ENCODE data around the gene ZNF814.
"Not testable (repeated sequence)": the region's sequence is repeated elsewhere in the genome, so short reads cannot be mapped to it uniquely, and the experiment has no call there.

The ZNF814 gene

GRCh38 chr19:57854117-57854516 lies 34.7 kb downstream of the ZNF814 start:
- not testable (repeated sequence) for DNase-seq

GRCh38 chr19:57851812-57852603 lies 36.8 kb downstream of the ZNF814 start:
- not testable (repeated sequence) for DNase-seq

- DNase-seq = peak; percentile 48
These were observed 38.3 kb downstream of the ZNF814 start for GRCh38 chr19:57850553-57851017.

GRCh38 chr19:57849666-57850473 lies 39.0 kb downstream of the ZNF814 start, which contains the start of gene ZNF587:
ZNF587 (plus strand) TSS chr19:57849859; CDS start chr19:57850039, 180 bp downstream.
- peak; percentile 84 for DNase-seq

- DNase-seq = not testable (repeated sequence)
These were observed 39.6 kb downstream of the ZNF814 start for GRCh38 chr19:57849162-57849665.

GRCh38 chr19:57847164-57847563 lies 41.7 kb downstream of the ZNF814 start:
- not testable (repeated sequence) for DNase-seq

- no peak for DNase-seq
These were observed 47.6 kb downstream of the ZNF814 start for GRCh38 chr19:57841122-57841763.

GRCh38 chr19:57838622-57839191 lies 50.1 kb downstream of the ZNF814 start:
- DNase-seq = not testable (repeated sequence)

- DNase-seq = not testable (repeated sequence)
These were observed 51.8 kb downstream of the ZNF814 start for GRCh38 chr19:57836991-57837390.

GRCh38 chr19:57830071-57830602 lies 58.7 kb downstream of the ZNF814 start, which contains the start of gene ZNF587B:
ZNF587B (plus strand) TSS chr19:57830299; CDS start chr19:57830529, 230 bp downstream.
- peak; percentile 68 for DNase-seq

- no peak for DNase-seq
These were observed 59.5 kb downstream of the ZNF814 start for GRCh38 chr19:57829316-57829715.

- no peak for DNase-seq
These were observed 63.3 kb downstream of the ZNF814 start for GRCh38 chr19:57825511-57825910.

GRCh38 chr19:57823608-57824007 lies 65.2 kb downstream of the ZNF814 start:
- not testable (repeated sequence) for DNase-seq

GRCh38 chr19:57823155-57823554 lies 65.7 kb downstream of the ZNF814 start:
- DNase-seq = not testable (repeated sequence)

- not testable (repeated sequence) for DNase-seq
These were observed 67.3 kb downstream of the ZNF814 start for GRCh38 chr19:57821501-57821900.

- DNase-seq = not testable (repeated sequence)
These were observed 67.7 kb downstream of the ZNF814 start for GRCh38 chr19:57821095-57821494.

- DNase-seq = no peak
These were observed 68.2 kb downstream of the ZNF814 start for GRCh38 chr19:57820599-57820998.

GRCh38 chr19:57819475-57820148 lies 69.2 kb downstream of the ZNF814 start:
- DNase-seq = peak; percentile 93

GRCh38 chr19:57818378-57818777 lies 70.5 kb downstream of the ZNF814 start:
- DNase-seq = no peak

GRCh38 chr19:57817976-57818375 lies 70.9 kb downstream of the ZNF814 start:
- DNase-seq = no peak

- no peak for DNase-seq
These were observed 72.2 kb downstream of the ZNF814 start for GRCh38 chr19:57816652-57817051.

All from fibroblast of skin of right quadriceps (primary cell).